Fibroblast of villous mesenchyme (primary cell): ENCODE results near the gene TP53RK. TPM values are rescaled to one million over a fixed set of nuclear protein-coding genes. Genes with fewer than 3 reads are reported as not detected.
A peak's percentile ranks its signal among the peaks of the same experiment; 100 is the strongest.

Source experiments
- DNase-seq: peaks from one replicate; pipeline ENCODE4 v3.0.0-alpha.2; 2010; ENCODE audit warnings: low read depth
- H3K4me3 ChIP-seq: 2 replicates; pipeline ENCODE4 v1.5.1; 2011; ENCODE audit warnings: low read depth, mild to moderate bottlenecking, low read length
- CTCF ChIP-seq: IDR thresholded peaks from 2 replicates; pipeline ENCODE4 v1.5.1; 2012; ENCODE audit warnings: low read depth, mild to moderate bottlenecking, low read length; ENCODE audit not compliant: insufficient read depth
- total RNA-seq: library from RNA; depleted of rRNA; stranded (reverse); fragments of >200 nt; gene quantifications from 2 replicates; pipeline ENCODE4 v1.2.3, GENCODE V29; 2012

Gene TP53RK
- total RNA-seq, 1 donor = 26.3 TPM

GRCh38 chr20:46695892-46696291 is 6.6 kb upstream of the TP53RK start:
- no peak for TF ChIP-seq CTCF
- no peak overlapping the region for H3K4me3 ChIP-seq
- peak; percentile 77 for DNase-seq

GRCh38 chr20:46694484-46694883 is 5.2 kb upstream of the TP53RK start:
- no peak for TF ChIP-seq CTCF
- H3K4me3 ChIP-seq = no peak overlapping the region
- no peak for DNase-seq

- no peak for TF ChIP-seq CTCF
- no peak overlapping the region for H3K4me3 ChIP-seq
- DNase-seq = no peak
These were observed 2.0 kb upstream of the TP53RK start for GRCh38 chr20:46691196-46691595.

GRCh38 chr20:46690219-46691106 is 1.2 kb upstream of the TP53RK start:
- peak overlapping the region; percentile 55 for H3K4me3 ChIP-seq
- TF ChIP-seq CTCF = no peak
- no peak for DNase-seq

- TF ChIP-seq CTCF = no peak
- H3K4me3 ChIP-seq = peak overlapping the region; percentile 55
- DNase-seq = no peak
These were observed 476 bp upstream of the TP53RK start for GRCh38 chr20:46689754-46690085.

DNA sequence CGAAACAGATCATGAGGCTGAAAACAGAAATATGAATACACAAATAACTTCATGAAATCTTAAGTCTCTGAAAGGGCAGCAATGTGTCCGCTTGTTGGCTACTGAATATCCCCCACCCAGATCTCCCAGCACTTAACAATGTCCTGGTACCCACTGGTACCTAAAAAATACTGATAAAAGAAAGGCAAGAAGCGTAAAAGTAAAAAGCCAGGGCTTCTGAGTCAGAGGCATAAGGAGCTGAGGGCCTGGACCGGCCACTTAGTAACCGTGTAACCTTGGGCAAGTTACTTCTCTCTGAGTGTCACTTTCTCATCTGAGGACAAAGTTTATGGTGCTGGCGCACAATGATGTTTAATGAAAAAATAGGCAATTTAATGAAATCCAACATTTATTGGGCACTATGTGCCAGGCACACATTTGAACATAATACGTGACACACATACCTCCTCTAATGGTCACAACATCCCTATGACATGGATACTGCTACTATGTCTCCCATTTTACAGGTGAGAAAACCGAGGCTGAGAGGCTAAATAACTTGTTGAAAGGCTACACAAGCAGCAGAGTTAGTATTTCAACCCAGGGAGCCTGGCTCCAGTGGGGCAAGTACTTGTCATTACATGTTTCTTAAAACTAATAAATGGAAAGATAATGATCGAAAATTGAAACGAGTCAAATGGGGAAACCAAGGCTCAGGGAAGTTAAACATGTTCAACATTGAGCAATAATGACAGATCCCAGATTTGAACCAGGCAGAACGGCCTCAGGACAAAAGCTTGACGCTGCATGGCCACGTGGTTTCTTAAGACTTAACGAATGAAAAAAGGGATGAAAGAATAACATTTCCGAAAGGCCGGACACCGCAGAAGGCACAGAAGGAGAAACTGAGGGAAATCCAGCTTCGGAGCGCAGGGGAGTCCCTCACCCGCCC is 828 bp downstream of the TP53RK start:
- TF ChIP-seq CTCF = no peak
- H3K4me3 ChIP-seq = peak overlapping the region; percentile 87
- DNase-seq = peak; percentile 76
